Effector memory CD8-positive, alpha-beta T cell (primary cell): Measurements from ENCODE around the gene TCF12.

Experiments
- ATAC-seq: fragments of 150-1000 bp; cut with Tn5 transposase; replicated peaks from 2 replicates; pipeline ENCODE4 v1.10.0; 2021; ENCODE audit warnings: mild to moderate bottlenecking, moderate library complexity
- DNase-seq, 3 experiments: peaks; one replicate each; pipeline ENCODE4 v3.0.0; 2021
- H3K27ac Mint-ChIP-seq, 2 donors: one replicate each; pipeline ENCODE4 v1.8.0; 2022; ENCODE audit warnings: mild to moderate bottlenecking in 2 of 2, mixed read lengths in 2 of 2, moderate library complexity in 2 of 2
- H3K27me3 Mint-ChIP-seq, 2 donors: one replicate each; pipeline ENCODE4 v1.8.0; 2022; ENCODE audit warnings: mixed read lengths in 2 of 2
- H3K36me3 Mint-ChIP-seq: one replicate; pipeline ENCODE4 v1.8.0; 2022; ENCODE audit warnings: mild to moderate bottlenecking, moderate library complexity, mixed read lengths; ENCODE audit not compliant: insufficient read depth
- H3K4me1 Mint-ChIP-seq, 2 donors: one replicate each; pipeline ENCODE4 v1.8.0; 2022; ENCODE audit warnings: low read depth in 2 of 2, mixed read lengths in 2 of 2
- H3K4me3 Mint-ChIP-seq, 2 donors: one replicate each; pipeline ENCODE4 v1.8.0; 2022; ENCODE audit warnings: mild to moderate bottlenecking in 2 of 2, mixed read lengths in 2 of 2, moderate library complexity in 2 of 2
- H3K9me3 Mint-ChIP-seq, 2 donors: one replicate each; pipeline ENCODE4 v1.8.0; 2022; ENCODE audit warnings: mixed read lengths in 2 of 2

Gene TCF12

DNA sequence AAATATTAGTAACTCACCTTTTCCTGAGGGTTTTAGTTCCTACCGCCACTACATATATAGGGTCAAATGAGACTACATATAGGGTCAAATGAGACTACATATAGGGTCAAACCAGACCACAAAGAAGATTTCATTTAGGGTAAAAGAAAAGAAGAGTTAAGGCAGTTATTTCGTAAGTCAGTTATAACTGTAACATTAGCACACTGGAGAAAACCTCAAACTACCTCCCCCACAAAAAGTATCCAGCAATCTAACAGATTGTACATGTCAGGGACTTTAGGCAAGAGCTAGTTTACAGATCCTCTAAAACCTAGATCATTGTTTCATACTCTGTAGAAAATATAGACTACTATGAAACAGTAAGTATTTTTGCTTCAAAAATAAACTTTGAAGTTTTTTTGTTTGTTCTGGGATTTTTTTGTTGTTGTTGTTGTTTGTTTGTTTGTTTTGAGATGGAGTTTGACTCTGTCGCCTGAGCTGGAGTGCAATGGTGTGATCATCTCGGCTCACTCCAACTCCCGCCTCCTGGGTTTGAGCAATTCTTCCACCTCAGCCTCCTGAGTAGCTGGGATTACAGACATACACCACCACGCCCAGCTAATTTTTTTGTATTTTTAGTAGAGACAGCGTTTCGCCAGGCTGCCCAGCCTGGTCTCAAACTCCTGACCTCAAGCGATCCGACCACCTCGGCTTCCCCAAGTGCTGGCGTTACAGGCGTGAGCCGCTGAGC is 365.5 kb downstream of the TCF12 start:
- ATAC-seq: no peak

GRCh38 chr15:57284535-57284934 is 366.1 kb downstream of the TCF12 start:
- Mint-ChIP-seq H3K27me3 (no peaks in the 10 kb centered on the region), H3K4me1 (peaks cover 0 to 3% of the 10 kb centered on the region in 2 donors), H3K27ac (no peak overlapping the region), H3K4me3 (no peak overlapping the region), H3K36me3 (peaks cover 43% of the 10 kb centered on the region), H3K9me3 (no peaks in the 10 kb centered on the region)
- DNase-seq: no peak
- no peak for ATAC-seq

More for the DNA sequence above, 365.5 kb downstream of the TCF12 start:
- H3K4me3 Mint-ChIP-seq: no peak overlapping the region
- H3K9me3 Mint-ChIP-seq: no peaks in the 10 kb centered on the region
- H3K27ac Mint-ChIP-seq: no peak overlapping the region
- no peak for DNase-seq
- no peaks in the 10 kb centered on the region for H3K27me3 Mint-ChIP-seq
- peaks cover 47% of the 10 kb centered on the region for H3K36me3 Mint-ChIP-seq
- peaks cover 1 to 3% of the 10 kb centered on the region in 2 donors for H3K4me1 Mint-ChIP-seq

GRCh38 chr15:57285386-57285785 is 366.9 kb downstream of the TCF12 start:
- H3K4me3 Mint-ChIP-seq: no peak overlapping the region
- H3K27ac Mint-ChIP-seq: no peak overlapping the region
- ATAC-seq (no peak), DNase-seq (no peak)
- H3K27me3 Mint-ChIP-seq: no peaks in the 10 kb centered on the region
- peaks cover 0 to 2% of the 10 kb centered on the region in 2 donors for H3K9me3 Mint-ChIP-seq
- H3K4me1 Mint-ChIP-seq: peaks cover 0 to 3% of the 10 kb centered on the region in 2 donors
- H3K36me3 Mint-ChIP-seq: peaks cover 38% of the 10 kb centered on the region

DNA sequence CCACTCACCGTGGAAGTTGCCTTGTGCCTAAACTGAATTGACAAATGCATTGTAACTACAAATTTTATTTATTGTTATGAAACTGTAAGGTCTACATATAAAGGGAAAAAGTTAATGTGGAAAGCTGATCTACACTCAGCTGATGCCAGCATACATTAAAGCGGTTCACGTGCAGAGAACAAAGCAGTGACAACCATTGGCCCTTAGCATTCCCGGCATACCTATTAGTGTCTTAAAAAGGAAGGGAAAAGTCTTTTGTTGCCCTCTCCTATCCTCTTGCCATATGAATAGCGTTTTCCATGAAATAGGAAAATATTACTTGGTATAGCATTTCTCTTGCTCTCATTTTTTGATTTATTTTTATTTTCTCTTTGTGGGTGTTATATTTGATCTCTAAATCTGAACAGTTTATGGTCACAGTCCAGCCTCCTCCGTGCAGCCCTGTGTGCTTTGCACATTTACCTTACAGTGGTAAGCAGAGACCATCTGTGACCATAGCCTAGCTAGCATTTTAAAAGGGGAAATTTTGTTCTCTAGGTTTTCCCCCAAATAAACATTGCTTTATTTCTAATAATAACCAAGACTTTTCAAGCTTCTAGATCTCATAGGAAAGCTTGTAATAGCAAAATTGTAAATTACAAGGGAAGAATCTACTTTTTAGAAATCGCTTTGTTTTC is 368.1 kb downstream of the TCF12 start:
- Mint-ChIP-seq H3K4me3 (no peak overlapping the region), H3K36me3 (peaks cover 33% of the 10 kb centered on the region), H3K27me3 (no peaks in the 10 kb centered on the region), H3K9me3 (peaks cover 0 to 2% of the 10 kb centered on the region in 2 donors), H3K27ac (no peak overlapping the region), H3K4me1 (no peaks in the 10 kb centered on the region)
- ATAC-seq: no peak
- DNase-seq: no peak

- no peak for ATAC-seq
- DNase-seq: no peak
- peaks cover 33% of the 10 kb centered on the region for H3K36me3 Mint-ChIP-seq
- peaks cover 0 to 2% of the 10 kb centered on the region in 2 donors for H3K9me3 Mint-ChIP-seq
- no peaks in the 10 kb centered on the region for H3K4me1 Mint-ChIP-seq
- H3K27me3 Mint-ChIP-seq: no peaks in the 10 kb centered on the region
- no peak overlapping the region for H3K4me3 Mint-ChIP-seq
- no peak overlapping the region for H3K27ac Mint-ChIP-seq
Observed at GRCh38 chr15:57287123-57287521, 368.7 kb downstream of the TCF12 start.

DNA sequence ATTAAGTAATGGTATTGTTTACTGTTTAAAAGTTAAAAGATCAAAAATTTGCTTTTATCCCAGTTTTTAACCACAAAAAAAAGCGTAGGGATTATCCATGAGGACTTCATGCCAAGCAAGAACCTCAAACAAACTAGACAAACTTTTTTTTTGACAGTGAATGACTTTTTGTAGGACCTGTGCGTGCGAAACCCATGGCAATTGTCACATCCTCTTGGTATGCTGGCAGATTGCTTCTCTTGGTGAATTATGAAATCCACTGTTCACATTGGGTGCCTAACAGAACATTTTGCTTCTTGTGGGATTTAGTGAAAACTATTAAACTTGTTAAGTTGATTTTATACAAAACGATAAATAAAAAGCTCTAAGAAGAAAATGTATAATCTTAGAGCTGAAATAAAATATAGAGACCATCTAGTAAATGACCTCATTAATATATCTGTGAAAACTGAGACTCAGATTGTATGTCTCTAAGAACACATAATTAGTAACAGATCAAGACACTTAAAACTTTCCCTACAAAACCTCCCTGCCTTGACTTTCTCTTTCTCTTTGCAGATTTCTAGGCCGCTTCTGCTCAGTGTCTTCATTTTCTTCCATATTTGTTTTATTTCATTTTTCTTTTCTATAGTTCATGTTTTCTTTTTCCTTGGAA is 370.6 kb downstream of the TCF12 start:
- no peaks in the 10 kb centered on the region for H3K27me3 Mint-ChIP-seq
- H3K36me3 Mint-ChIP-seq: peaks cover 23% of the 10 kb centered on the region
- no peak overlapping the region for H3K4me3 Mint-ChIP-seq
- no peaks in the 10 kb centered on the region for H3K4me1 Mint-ChIP-seq
- H3K27ac Mint-ChIP-seq: no peak overlapping the region
- DNase-seq (no peak), ATAC-seq (no peak)
- peaks cover 0 to 2% of the 10 kb centered on the region in 2 donors for H3K9me3 Mint-ChIP-seq

- Mint-ChIP-seq H3K4me3 (no peak overlapping the region), H3K27ac (no peak overlapping the region), H3K9me3 (peaks cover 0 to 2% of the 10 kb centered on the region in 2 donors), H3K27me3 (no peaks in the 10 kb centered on the region), H3K36me3 (peaks cover 18% of the 10 kb centered on the region), H3K4me1 (no peaks in the 10 kb centered on the region)
- ATAC-seq (no peak), DNase-seq (no peak)
Observed at GRCh38 chr15:57290187-57290586, 371.7 kb downstream of the TCF12 start.

GRCh38 chr15:57290826-57291225 is 372.4 kb downstream of the TCF12 start:
- no peak overlapping the region for H3K27ac Mint-ChIP-seq
- H3K36me3 Mint-ChIP-seq: peaks cover 13% of the 10 kb centered on the region
- H3K4me3 Mint-ChIP-seq: no peak overlapping the region
- H3K4me1 Mint-ChIP-seq: no peaks in the 10 kb centered on the region
- ATAC-seq (no peak), DNase-seq (no peak)
- H3K27me3 Mint-ChIP-seq: no peaks in the 10 kb centered on the region
- peaks cover 0 to 2% of the 10 kb centered on the region in 2 donors for H3K9me3 Mint-ChIP-seq

DNA sequence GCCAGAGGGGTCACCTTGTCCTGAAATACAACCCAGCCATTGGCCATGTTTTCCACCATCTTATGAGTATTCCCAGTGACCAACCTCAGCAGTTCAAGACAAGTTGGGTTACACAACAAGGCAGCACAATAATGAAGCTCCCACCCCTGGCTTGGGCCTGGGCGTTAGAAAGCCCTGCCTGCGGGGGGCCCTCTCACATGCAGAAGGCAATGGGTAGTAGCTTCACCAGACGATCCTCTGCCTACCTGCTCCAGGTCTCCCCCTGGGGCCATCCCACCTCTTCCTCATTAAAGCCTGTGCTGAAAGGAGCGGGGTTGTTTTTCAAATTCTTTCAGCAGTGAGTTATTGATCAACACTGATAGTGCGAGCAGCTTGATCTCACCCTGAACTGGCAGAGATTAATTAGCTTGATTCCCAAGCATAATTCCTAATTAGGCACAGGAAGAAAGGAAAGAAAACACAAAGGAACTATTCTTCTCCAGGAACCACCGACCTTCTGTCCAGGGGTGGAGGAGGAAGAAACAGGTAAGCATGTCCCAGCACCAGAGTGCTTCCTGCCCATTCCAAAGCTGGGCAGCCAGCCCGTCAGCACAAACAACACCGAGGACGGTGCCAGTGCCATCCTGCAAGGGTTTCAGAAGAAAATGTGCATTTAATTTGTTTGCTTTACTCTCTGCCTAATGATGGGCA is 378.2 kb downstream of the TCF12 start:
- DNase-seq (no peak), ATAC-seq (no peak)
- peaks cover 16% of the 10 kb centered on the region for H3K36me3 Mint-ChIP-seq
- H3K9me3 Mint-ChIP-seq: no peaks in the 10 kb centered on the region
- H3K4me3 Mint-ChIP-seq: no peak overlapping the region
- peaks cover 5 to 8% of the 10 kb centered on the region in 2 donors for H3K4me1 Mint-ChIP-seq
- H3K27me3 Mint-ChIP-seq: no peaks in the 10 kb centered on the region
- H3K27ac Mint-ChIP-seq: no peak overlapping the region

DNA sequence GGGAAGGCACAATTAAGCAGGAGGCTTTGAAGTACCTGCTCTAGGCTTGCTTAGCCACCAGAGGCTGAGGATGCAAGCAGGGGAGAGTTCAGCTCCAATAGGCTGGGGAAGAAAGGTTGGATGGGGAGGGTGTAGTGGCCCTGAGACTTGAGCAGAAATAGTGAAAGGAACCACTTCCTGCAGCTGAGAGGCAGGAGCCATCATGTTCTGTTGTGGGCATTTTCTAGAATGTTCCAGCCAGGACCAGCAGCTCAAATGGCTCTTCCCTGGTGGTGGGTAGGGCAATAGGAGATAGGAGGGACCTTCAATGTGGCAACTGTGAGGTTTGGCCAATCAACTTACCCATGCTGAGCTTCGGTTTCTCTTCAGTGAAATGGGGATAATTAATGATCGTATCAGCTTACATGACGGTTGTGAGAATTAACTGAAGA is 378.7 kb downstream of the TCF12 start:
- no peak overlapping the region for H3K4me3 Mint-ChIP-seq
- ATAC-seq (no peak), DNase-seq (no peak)
- H3K27ac Mint-ChIP-seq: no peak overlapping the region
- no peaks in the 10 kb centered on the region for H3K9me3 Mint-ChIP-seq
- no peaks in the 10 kb centered on the region for H3K27me3 Mint-ChIP-seq
- peaks cover 5 to 8% of the 10 kb centered on the region in 2 donors for H3K4me1 Mint-ChIP-seq
- H3K36me3 Mint-ChIP-seq: peaks cover 13% of the 10 kb centered on the region

DNA sequence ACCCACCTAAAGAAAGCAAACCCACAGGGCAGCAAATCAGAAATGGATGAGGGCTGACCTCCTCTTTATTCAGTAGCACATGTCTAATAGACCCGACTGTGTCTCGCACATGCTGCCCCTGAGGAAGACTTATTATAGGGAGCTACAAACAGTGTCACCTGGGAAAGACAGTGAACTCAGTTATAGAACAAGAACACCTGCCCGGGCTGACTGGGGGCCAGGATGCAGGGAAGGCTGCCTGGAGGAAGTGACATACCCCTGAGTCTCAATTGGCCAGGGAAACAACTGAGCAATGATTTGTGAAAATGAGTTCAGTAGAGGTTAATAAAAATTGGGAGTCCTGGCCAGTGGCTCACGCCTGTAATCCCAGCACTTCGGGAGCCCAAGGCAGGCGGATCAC is 379.2 kb downstream of the TCF12 start:
- Mint-ChIP-seq H3K4me1 (peaks cover 5 to 8% of the 10 kb centered on the region in 2 donors), H3K4me3 (no peak overlapping the region), H3K9me3 (no peaks in the 10 kb centered on the region), H3K27ac (no peak overlapping the region), H3K36me3 (peaks cover 11% of the 10 kb centered on the region), H3K27me3 (no peaks in the 10 kb centered on the region)
- DNase-seq (no peak), ATAC-seq (no peak)

GRCh38 chr15:57298204-57298603 is 379.8 kb downstream of the TCF12 start:
- H3K27me3 Mint-ChIP-seq: no peaks in the 10 kb centered on the region
- H3K36me3 Mint-ChIP-seq: peaks cover 9% of the 10 kb centered on the region
- no peaks in the 10 kb centered on the region for H3K9me3 Mint-ChIP-seq
- ATAC-seq (no peak), DNase-seq (no peak)
- peak overlapping the region in 1 of 2 donors; percentile 13 for H3K27ac Mint-ChIP-seq
- H3K4me1 Mint-ChIP-seq: peaks cover 5 to 8% of the 10 kb centered on the region in 2 donors
- no peak overlapping the region for H3K4me3 Mint-ChIP-seq

- DNase-seq (no peak), ATAC-seq (no peak)
- Mint-ChIP-seq H3K36me3 (peaks cover 12% of the 10 kb centered on the region), H3K27me3 (no peaks in the 10 kb centered on the region), H3K27ac (peak overlapping the region; percentile 63 to 78), H3K9me3 (no peaks in the 10 kb centered on the region), H3K4me3 (no peak overlapping the region), H3K4me1 (peaks cover 5 to 8% of the 10 kb centered on the region in 2 donors)
Observed at GRCh38 chr15:57298843-57299550, 380.6 kb downstream of the TCF12 start.
